ENCODE results near the gene NCOA3.
A peak's percentile ranks its signal among the peaks of the same experiment; 100 is the strongest.

NCOA3 gene

GRCh38 chr20:47687095-47687987, 185.7 kb downstream of the NCOA3 start:
- no peak for DNase-seq

GRCh38 chr20:47688385-47689381, 187.0 kb downstream of the NCOA3 start:
- no peak for DNase-seq

GRCh38 chr20:47689731-47690130, 188.0 kb downstream of the NCOA3 start:
- DNase-seq = no peak

GRCh38 chr20:47691625-47692024, 189.9 kb downstream of the NCOA3 start:
- no peak for DNase-seq

GRCh38 chr20:47694021-47694818, 192.5 kb downstream of the NCOA3 start:
- DNase-seq = no peak

GRCh38 chr20:47696856-47697255, 195.2 kb downstream of the NCOA3 start:
- DNase-seq = no peak

GRCh38 chr20:47698142-47698541, 196.5 kb downstream of the NCOA3 start:
- no peak for DNase-seq

GRCh38 chr20:47699818-47700217, 198.1 kb downstream of the NCOA3 start:
- peak; percentile 54 for DNase-seq

- no peak for DNase-seq
These were observed 198.6 kb downstream of the NCOA3 start for GRCh38 chr20:47700327-47700726.

- DNase-seq = no peak
These were observed 199.9 kb downstream of the NCOA3 start for GRCh38 chr20:47701612-47702011.

- no peak for DNase-seq
These were observed 202.1 kb downstream of the NCOA3 start for GRCh38 chr20:47703748-47704147.

GRCh38 chr20:47704746-47705496, 203.2 kb downstream of the NCOA3 start:
- DNase-seq = no peak

- no peak for DNase-seq
These were observed 203.8 kb downstream of the NCOA3 start for GRCh38 chr20:47705497-47705856.

- DNase-seq = no peak
These were observed 204.7 kb downstream of the NCOA3 start for GRCh38 chr20:47706345-47706744.

Data from right hindlimb (tissue), 1 donor.